Lung (tissue), 12 donors: ENCODE data around the gene SPPL2B. TPM values are rescaled to one million over a fixed set of nuclear protein-coding genes. Genes with fewer than 3 reads are reported as not detected.

Experiments used
- ATAC-seq: fragments of 200-7000 bp; cut with Tn5 transposase; one replicate; pipeline ENCODE4 v1.9.1; 2020; ENCODE audit warnings: moderate number of reproducible peaks; ENCODE audit not compliant: insufficient read depth, low FRiP score
- DNase-seq, 3 donors: peaks; one replicate each; pipeline ENCODE4 v3.0.0-alpha.2; 2013 to 2017
- H3K27ac ChIP-seq, 2 donors: one replicate each; pipeline ENCODE4 v1.5.1; 2013; ENCODE audit warnings: mild to moderate bottlenecking in 2 of 2, moderate library complexity in 2 of 2, control low read depth in 1 of 2, inconsistent platforms in 1 of 2, low read depth in 1 of 2, low read length in 1 of 2
- H3K27me3 ChIP-seq, 3 donors: one replicate each; pipeline ENCODE4 v1.5.1; 2013; ENCODE audit warnings: low read length in 2 of 3; ENCODE audit not compliant: control insufficient read depth in 3 of 3, insufficient read depth in 3 of 3
- H3K36me3 ChIP-seq, 4 donors: one replicate each; pipeline ENCODE4 v1.5.1; 2013; ENCODE audit warnings: low read length in 4 of 4, mild to moderate bottlenecking in 1 of 4, moderate library complexity in 1 of 4; ENCODE audit not compliant: control insufficient read depth in 4 of 4, insufficient read depth in 4 of 4
- H3K4me1 ChIP-seq, 5 donors: one replicate each; pipeline ENCODE4 v1.5.1; 2013; ENCODE audit warnings: low read length in 5 of 5, mild to moderate bottlenecking in 2 of 5, moderate library complexity in 1 of 5; ENCODE audit not compliant: control insufficient read depth in 5 of 5, insufficient read depth in 5 of 5
- H3K4me3 ChIP-seq: one replicate; pipeline ENCODE4 v1.5.1; 2013; ENCODE audit warnings: mild to moderate bottlenecking, control low read depth, moderate library complexity
- H3K9ac ChIP-seq, 2 donors: one replicate each; pipeline ENCODE4 v1.5.1; 2013; ENCODE audit warnings: low read length in 2 of 2, control low read depth in 1 of 2; ENCODE audit not compliant: insufficient read depth in 1 of 2
- H3K9me3 ChIP-seq, 4 donors: one replicate each; pipeline ENCODE4 v1.5.1; 2013; ENCODE audit warnings: low read length in 3 of 4, mild to moderate bottlenecking in 1 of 4, moderate library complexity in 1 of 4; ENCODE audit not compliant: control insufficient read depth in 4 of 4, insufficient read depth in 3 of 4
- WGBS, 2 donors: extraction: QIAGEN DNeasy Blood & Tissue Kit; methylation state at CpG; one replicate each; pipeline ENCODE4 v1.1.7; 2013; 5-methylcytosine and 5-hydroxymethylcytosine counted together
- polyA plus RNA-seq, 2 donors: library from polyadenylated mRNA; stranded (reverse); fragments of 200-250 nt; gene quantifications; one replicate each; pipeline ENCODE4 v1.2.1, GENCODE V29; 2013
- total RNA-seq, 2 donors: library from RNA; depleted of rRNA in 1 of 2; stranded (reverse); fragments of >200 nt in 1 of 2; gene quantifications; one replicate each; pipeline ENCODE4 v1.2.1, GENCODE V29; 2014 to 2021
- TF ChIP-seq, protein P1 (sequence below): IDR thresholded peaks from 2 replicates; pipeline ENCODE4 v1.5.1; 2012; ENCODE audit warnings: mild to moderate bottlenecking; ENCODE audit errors: control extremely low read depth, extremely low read depth
- donor health status: control.
- donor health status: control.
- donor health status: Bipolar disorder and iron deficiency.
- donor health status: healthy.
- donor health status: DM: yes; HTN: yes; CAD: no.

The SPPL2B gene
- total and polyA plus RNA-seq, 4 donors = 34.4 to 86.1 (median 48.8) TPM

DNA sequence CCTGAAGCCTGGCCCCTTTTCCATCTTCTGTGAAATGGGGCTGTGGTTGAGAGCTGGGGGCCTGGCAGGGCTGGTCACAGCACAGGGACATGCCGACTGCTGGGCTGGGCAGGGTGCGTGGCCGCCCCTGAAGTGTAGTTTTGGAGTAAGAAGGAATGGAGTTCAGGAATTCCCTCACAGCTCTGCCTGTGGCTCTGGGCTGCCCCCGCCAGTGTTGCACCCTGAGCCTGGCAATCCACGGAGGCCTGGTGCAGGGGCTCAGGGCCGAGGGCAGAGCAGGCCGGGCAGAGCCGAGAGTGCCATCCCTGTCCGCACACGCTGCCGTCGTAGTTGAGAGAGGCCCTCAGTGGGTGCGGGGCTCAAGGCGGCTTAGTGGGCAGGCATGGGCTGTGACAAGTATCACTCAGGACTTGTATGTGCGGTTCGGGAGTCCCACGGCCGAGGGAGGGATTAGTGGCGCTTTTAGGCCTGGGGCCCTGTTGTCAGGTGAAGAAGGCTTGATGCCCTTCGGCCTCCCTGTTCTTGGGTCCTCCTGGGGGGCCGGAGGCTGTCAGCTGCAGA is 9.7 kb downstream of the SPPL2B start:
- peaks cover 0 to 28% (median 3%) of the 10 kb centered on the region in 5 donors for H3K4me1 ChIP-seq
- no peak for ATAC-seq
- 93 to 99% methylated on average over 21 of the region's 21 CpGs for WGBS, 2 donors

DNA sequence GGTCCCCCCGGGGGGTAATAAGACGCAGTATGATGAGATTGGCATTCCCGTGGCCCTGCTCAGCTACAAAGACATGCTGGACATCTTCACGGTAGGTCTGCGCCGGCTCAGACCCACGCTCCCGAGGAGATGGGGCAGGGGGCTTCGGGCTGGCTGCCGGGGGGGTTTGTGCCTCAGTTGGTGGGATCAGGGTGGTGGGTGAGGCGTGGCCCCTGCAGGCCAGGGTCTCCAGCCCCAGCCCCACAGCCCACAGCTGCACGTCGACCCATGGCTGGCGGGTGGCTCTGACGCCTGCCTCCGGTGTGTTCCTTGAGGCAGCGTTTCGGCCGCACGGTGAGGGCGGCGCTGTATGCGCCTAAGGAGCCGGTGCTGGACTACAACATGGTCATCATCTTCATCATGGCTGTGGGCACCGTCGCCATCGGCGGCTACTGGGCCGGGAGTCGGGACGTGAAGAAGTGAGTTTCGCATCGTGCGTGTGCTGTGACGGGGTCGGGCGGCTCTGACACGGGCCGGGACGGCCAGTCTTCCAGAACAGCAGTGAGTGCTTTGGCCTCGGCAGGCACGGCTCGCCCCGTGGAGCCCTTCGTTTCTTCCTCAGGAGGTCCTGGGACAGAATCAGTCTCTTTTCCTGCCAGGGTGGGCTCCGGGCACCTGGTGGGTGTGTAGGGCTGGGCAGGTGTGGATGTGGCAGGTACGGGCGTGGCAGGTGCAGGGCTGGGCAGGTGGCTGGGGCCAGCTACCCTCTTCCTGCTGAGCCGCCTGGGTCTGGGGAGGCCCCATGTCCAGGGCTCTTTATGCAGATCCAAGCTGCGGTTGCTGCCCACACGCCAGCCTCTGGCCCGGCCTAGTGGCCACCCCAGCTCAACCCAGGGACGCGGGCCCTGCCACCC is 10.5 kb downstream of the SPPL2B start:
- Histone ChIP-seq H3K27ac (no peak overlapping the region), H3K36me3 (peaks cover 0 to 29% (median 8%) of the 10 kb centered on the region in 4 donors), H3K9ac (no peak overlapping the region), H3K4me3 (no peak overlapping the region), H3K9me3 (no peaks in the 10 kb centered on the region), H3K4me1 (peaks cover 0 to 24% (median 0%) of the 10 kb centered on the region in 5 donors), H3K27me3 (no peaks in the 10 kb centered on the region)
- DNase-seq (no peak), ATAC-seq (no peak)
- TF ChIP-seq, protein P1, sequence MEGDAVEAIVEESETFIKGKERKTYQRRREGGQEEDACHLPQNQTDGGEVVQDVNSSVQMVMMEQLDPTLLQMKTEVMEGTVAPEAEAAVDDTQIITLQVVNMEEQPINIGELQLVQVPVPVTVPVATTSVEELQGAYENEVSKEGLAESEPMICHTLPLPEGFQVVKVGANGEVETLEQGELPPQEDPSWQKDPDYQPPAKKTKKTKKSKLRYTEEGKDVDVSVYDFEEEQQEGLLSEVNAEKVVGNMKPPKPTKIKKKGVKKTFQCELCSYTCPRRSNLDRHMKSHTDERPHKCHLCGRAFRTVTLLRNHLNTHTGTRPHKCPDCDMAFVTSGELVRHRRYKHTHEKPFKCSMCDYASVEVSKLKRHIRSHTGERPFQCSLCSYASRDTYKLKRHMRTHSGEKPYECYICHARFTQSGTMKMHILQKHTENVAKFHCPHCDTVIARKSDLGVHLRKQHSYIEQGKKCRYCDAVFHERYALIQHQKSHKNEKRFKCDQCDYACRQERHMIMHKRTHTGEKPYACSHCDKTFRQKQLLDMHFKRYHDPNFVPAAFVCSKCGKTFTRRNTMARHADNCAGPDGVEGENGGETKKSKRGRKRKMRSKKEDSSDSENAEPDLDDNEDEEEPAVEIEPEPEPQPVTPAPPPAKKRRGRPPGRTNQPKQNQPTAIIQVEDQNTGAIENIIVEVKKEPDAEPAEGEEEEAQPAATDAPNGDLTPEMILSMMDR = no peak
- WGBS, 2 donors = 97 to 98% methylated on average over 52 to 54 of the region's 54 CpGs

More for the DNA sequence above, 9.7 kb downstream of the SPPL2B start:
- H3K27ac ChIP-seq = no peak overlapping the region
- DNase-seq = no peak
- no peak overlapping the region for H3K4me3 ChIP-seq
- no peaks in the 10 kb centered on the region for H3K9me3 ChIP-seq
- TF ChIP-seq, protein P1 = no peak
- no peaks in the 10 kb centered on the region for H3K27me3 ChIP-seq
- peaks cover 0 to 29% (median 8%) of the 10 kb centered on the region in 4 donors for H3K36me3 ChIP-seq
- H3K9ac ChIP-seq = no peak overlapping the region

DNA sequence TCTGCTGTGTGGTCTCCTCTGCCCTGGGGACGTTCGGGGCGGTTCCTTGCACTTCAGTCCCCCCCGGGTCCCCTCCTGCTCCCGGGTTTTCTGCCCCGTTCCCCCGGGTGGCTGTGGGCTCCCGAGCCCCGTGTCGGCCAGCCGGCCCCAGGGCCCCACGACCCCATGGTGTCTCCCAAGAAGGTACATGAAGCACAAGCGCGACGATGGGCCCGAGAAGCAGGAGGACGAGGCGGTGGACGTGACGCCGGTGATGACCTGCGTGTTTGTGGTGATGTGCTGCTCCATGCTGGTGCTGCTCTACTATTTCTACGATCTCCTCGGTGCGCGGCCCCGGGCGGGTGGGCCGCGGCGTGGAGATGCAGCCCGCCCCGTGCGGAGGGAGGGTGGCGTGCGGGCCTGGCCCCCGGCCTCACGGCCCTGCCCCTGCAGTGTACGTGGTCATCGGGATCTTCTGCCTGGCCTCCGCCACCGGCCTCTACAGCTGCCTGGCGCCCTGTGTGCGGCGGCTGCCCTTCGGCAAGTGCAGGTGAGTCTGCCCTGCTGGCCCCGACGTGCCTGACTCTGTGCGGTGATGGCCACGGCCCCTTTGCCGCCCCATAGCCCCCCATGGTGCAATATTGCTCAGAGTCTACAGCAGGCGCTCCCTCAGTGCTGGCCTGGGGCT is 11.3 kb downstream of the SPPL2B start:
- ATAC-seq (no peak), DNase-seq (no peak)
- H3K4me1 ChIP-seq = peaks cover 0 to 24% (median 0%) of the 10 kb centered on the region in 5 donors
- no peaks in the 10 kb centered on the region for H3K27me3 ChIP-seq
- no peak overlapping the region for H3K4me3 ChIP-seq
- no peak overlapping the region for H3K9ac ChIP-seq
- H3K27ac ChIP-seq = no peak overlapping the region
- H3K9me3 ChIP-seq = no peaks in the 10 kb centered on the region
- H3K36me3 ChIP-seq = peaks cover 0 to 33% (median 10%) of the 10 kb centered on the region in 4 donors
- WGBS, 2 donors = 95 to 96% methylated on average over 42 to 52 of the region's 52 CpGs
- TF ChIP-seq, protein P1 = no peak
